ENCODE data around the gene LAMTOR4. TPM values are rescaled to one million over a fixed set of nuclear protein-coding genes. Genes with fewer than 3 reads are reported as not detected.
"Not testable (repeated sequence)": the region's sequence is repeated elsewhere in the genome, so short reads cannot be mapped to it uniquely, and the experiment has no call there.

The LAMTOR4 gene
- total RNA-seq, 1 experiment from 2014 or later, result 171 TPM

DNA sequence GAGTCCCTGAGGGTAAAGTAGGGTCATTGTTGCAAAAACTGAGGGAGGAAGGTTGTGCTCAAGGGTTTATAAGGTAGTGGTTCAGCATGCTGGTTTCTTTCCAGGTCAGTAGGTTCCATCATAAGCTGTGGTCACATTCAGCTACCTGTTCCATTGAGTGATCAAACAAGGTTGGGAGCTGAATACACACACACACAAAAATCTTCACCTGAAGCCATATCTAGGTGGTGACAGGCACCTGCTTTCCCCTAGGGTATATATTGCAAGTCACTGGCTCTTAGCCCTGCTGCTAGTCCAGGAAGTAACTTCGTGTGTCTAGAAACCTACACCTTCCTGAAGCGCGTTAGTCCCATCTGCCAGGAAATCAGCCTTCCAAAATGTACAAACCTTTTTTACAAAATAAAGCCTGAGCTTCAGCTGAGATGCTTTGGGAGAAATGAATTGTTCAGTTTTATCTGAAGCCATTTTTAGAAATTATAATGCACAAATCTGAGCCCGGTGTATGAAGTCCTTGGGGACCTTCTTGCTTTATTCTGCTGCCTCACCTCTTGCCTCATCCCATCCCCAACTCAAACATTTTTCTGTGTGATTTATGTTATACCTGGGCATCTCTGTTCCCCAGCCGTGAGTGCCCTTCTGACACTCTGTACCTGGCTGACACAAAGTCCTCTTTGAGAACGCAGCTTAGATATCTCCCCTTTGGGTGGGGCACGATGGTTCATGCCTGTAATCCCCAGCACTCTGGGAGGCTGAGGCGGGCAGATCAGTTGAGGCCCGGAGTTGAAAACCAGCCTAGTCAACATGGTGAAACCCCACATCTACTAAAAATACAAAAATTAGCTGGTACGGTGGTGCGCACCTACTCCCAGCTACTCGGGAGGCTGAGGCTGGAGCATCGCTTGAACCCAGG, 10.6 kb upstream of the LAMTOR4 start:
- H3K4me3 ChIP-seq (ENCODE audit: low read length), result no peak overlapping the region
- no peaks in the 10 kb centered on the region for H3K79me2 ChIP-seq (ENCODE audit: low read length)
- H2AFZ ChIP-seq (ENCODE audit: low read length), result no peak overlapping the region
- DNase-seq, result no peak
- H3K36me3 ChIP-seq (ENCODE audit: insufficient read depth, low read length), result no peaks in the 10 kb centered on the region
- no peak overlapping the region for H3K27ac ChIP-seq (ENCODE audit: low read length)
- no peak overlapping the region for H3K9ac ChIP-seq (ENCODE audit: low read length)
- H4K20me1 ChIP-seq (ENCODE audit: insufficient read depth, low read depth, low read length), result no peaks in the 10 kb centered on the region
- H3K27me3 ChIP-seq (ENCODE audit: low read length), result no peaks in the 10 kb centered on the region
- H3K4me2 ChIP-seq (ENCODE audit: low read depth, low read length, poor library complexity, severe bottlenecking), result peak overlapping the region; percentile 36
- H3K9me2 ChIP-seq (replicated peaks; ENCODE audit: insufficient read depth, low read length), result no peaks in the 10 kb centered on the region
- H3K9me3 ChIP-seq (ENCODE audit: low read length), result no peaks in the 10 kb centered on the region
- H3K4me1 ChIP-seq (ENCODE audit: low read length), result peaks cover 8% of the 10 kb centered on the region

GRCh38 chr7:100141555-100141949, 7.2 kb upstream of the LAMTOR4 start:
- no peak overlapping the region for H3K9ac ChIP-seq (ENCODE audit: low read length)
- no peaks in the 10 kb centered on the region for H3K27me3 ChIP-seq (ENCODE audit: low read length)
- no peak overlapping the region for H3K4me3 ChIP-seq (ENCODE audit: low read length)
- H2AFZ ChIP-seq (ENCODE audit: low read length), result no peak overlapping the region
- DNase-seq, result no peak
- no peaks in the 10 kb centered on the region for H3K9me2 ChIP-seq (replicated peaks; ENCODE audit: insufficient read depth, low read length)
- H3K4me2 ChIP-seq (ENCODE audit: low read depth, low read length, poor library complexity, severe bottlenecking), result no peak overlapping the region
- H3K27ac ChIP-seq (ENCODE audit: low read length), result no peak overlapping the region
- peaks cover 8% of the 10 kb centered on the region for H3K4me1 ChIP-seq (ENCODE audit: low read length)
- H3K36me3 ChIP-seq (ENCODE audit: insufficient read depth, low read length), result no peaks in the 10 kb centered on the region
- H3K9me3 ChIP-seq (ENCODE audit: low read length), result no peaks in the 10 kb centered on the region
- no peaks in the 10 kb centered on the region for H3K79me2 ChIP-seq (ENCODE audit: low read length)
- H4K20me1 ChIP-seq (ENCODE audit: insufficient read depth, low read depth, low read length), result no peaks in the 10 kb centered on the region

DNA sequence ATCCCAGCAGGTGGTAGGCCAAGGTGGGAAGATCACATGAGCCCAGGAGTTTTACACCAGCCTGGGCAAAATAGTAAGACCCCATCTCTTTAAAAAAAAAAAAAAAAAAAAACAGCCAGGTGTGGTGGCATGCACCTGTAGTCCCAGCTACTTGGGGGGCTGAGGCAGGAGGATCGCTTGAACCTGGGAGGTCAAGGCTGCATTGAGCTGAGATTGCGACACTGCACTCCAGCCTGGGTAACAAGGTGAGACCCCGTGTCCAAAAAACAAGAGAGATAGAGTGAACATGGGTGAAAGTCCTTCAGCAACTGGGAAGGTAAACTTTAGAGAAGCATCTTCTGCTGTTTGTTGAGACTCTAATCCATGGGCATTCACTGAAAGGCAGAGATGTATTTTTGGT, 6.3 kb upstream of the LAMTOR4 start:
- H3K36me3 ChIP-seq (ENCODE audit: insufficient read depth, low read length), result no peaks in the 10 kb centered on the region
- no peak overlapping the region for H3K4me3 ChIP-seq (ENCODE audit: low read length)
- no peaks in the 10 kb centered on the region for H3K9me3 ChIP-seq (ENCODE audit: low read length)
- H3K4me1 ChIP-seq (ENCODE audit: low read length), result peaks cover 8% of the 10 kb centered on the region
- no peak overlapping the region for H3K27ac ChIP-seq (ENCODE audit: low read length)
- no peaks in the 10 kb centered on the region for H4K20me1 ChIP-seq (ENCODE audit: insufficient read depth, low read depth, low read length)
- no peaks in the 10 kb centered on the region for H3K27me3 ChIP-seq (ENCODE audit: low read length)
- no peaks in the 10 kb centered on the region for H3K9me2 ChIP-seq (replicated peaks; ENCODE audit: insufficient read depth, low read length)
- no peak overlapping the region for H3K9ac ChIP-seq (ENCODE audit: low read length)
- no peak overlapping the region for H2AFZ ChIP-seq (ENCODE audit: low read length)
- no peaks in the 10 kb centered on the region for H3K79me2 ChIP-seq (ENCODE audit: low read length)
- no peak for DNase-seq
- H3K4me2 ChIP-seq (ENCODE audit: low read depth, low read length, poor library complexity, severe bottlenecking), result no peak overlapping the region

- not testable (repeated sequence) for H4K20me1 ChIP-seq (ENCODE audit: insufficient read depth, low read depth, low read length); H3K9me3 ChIP-seq (ENCODE audit: low read length); H3K4me2 ChIP-seq (ENCODE audit: low read depth, low read length, poor library complexity, severe bottlenecking); H2AFZ ChIP-seq (ENCODE audit: low read length); H3K9me2 ChIP-seq (replicated peaks; ENCODE audit: insufficient read depth, low read length); DNase-seq; H3K9ac ChIP-seq (ENCODE audit: low read length); H3K36me3 ChIP-seq (ENCODE audit: insufficient read depth, low read length); H3K27me3 ChIP-seq (ENCODE audit: low read length); H3K4me3 ChIP-seq (ENCODE audit: low read length); H3K27ac ChIP-seq (ENCODE audit: low read length)
- peaks cover 21% of the 10 kb centered on the region for H3K79me2 ChIP-seq (ENCODE audit: low read length)
- peaks cover 15% of the 10 kb centered on the region for H3K4me1 ChIP-seq (ENCODE audit: low read length)
These were observed 2.4 kb upstream of the LAMTOR4 start for GRCh38 chr7:100146350-100146749.

- 0 out of 2 replicates have a peak, but pooled peaks cover 3% of the 10 kb centered on the region for H3K36me3 ChIP-seq (ENCODE audit: insufficient read depth, low read length)
- no peak for DNase-seq
- no peaks in the 10 kb centered on the region for H3K9me2 ChIP-seq (replicated peaks; ENCODE audit: insufficient read depth, low read length)
- no peaks in the 10 kb centered on the region for H3K9me3 ChIP-seq (ENCODE audit: low read length)
- H4K20me1 ChIP-seq (ENCODE audit: insufficient read depth, low read depth, low read length), result no peaks in the 10 kb centered on the region
- no peak overlapping the region for H3K27ac ChIP-seq (ENCODE audit: low read length)
- H3K4me3 ChIP-seq (ENCODE audit: low read length), result no peak overlapping the region
- H3K79me2 ChIP-seq (ENCODE audit: low read length), result peaks cover 21% of the 10 kb centered on the region
- H3K4me2 ChIP-seq (ENCODE audit: low read depth, low read length, poor library complexity, severe bottlenecking), result no peak overlapping the region
- H3K27me3 ChIP-seq (ENCODE audit: low read length), result no peaks in the 10 kb centered on the region
- peaks cover 23% of the 10 kb centered on the region for H3K4me1 ChIP-seq (ENCODE audit: low read length)
- H2AFZ ChIP-seq (ENCODE audit: low read length), result no peak overlapping the region
- H3K9ac ChIP-seq (ENCODE audit: low read length), result no peak overlapping the region
These were observed 1.4 kb upstream of the LAMTOR4 start for GRCh38 chr7:100147278-100147677.

- DNase-seq, result no peak
- H3K9ac ChIP-seq (ENCODE audit: low read length), result peak overlapping the region; percentile 80
- peak overlapping the region; percentile 80 for H3K4me2 ChIP-seq (ENCODE audit: low read depth, low read length, poor library complexity, severe bottlenecking)
- H3K9me2 ChIP-seq (replicated peaks; ENCODE audit: insufficient read depth, low read length), result no peaks in the 10 kb centered on the region
- H3K79me2 ChIP-seq (ENCODE audit: low read length), result peaks cover 24% of the 10 kb centered on the region
- peak overlapping the region; percentile 36; the same call in 1 of the 2 replicates for H3K27ac ChIP-seq (ENCODE audit: low read length)
- H3K4me1 ChIP-seq (ENCODE audit: low read length), result peaks cover 31% of the 10 kb centered on the region
- H2AFZ ChIP-seq (ENCODE audit: low read length), result peak overlapping the region; percentile 81; the same call in 1 of the 2 replicates
- H3K9me3 ChIP-seq (ENCODE audit: low read length), result no peaks in the 10 kb centered on the region
- no peaks in the 10 kb centered on the region for H4K20me1 ChIP-seq (ENCODE audit: insufficient read depth, low read depth, low read length)
- H3K4me3 ChIP-seq (ENCODE audit: low read length), result peak overlapping the region; percentile 65
- H3K27me3 ChIP-seq (ENCODE audit: low read length), result no peaks in the 10 kb centered on the region
- H3K36me3 ChIP-seq (ENCODE audit: insufficient read depth, low read length), result 0 out of 2 replicates have a peak, but pooled peaks cover 3% of the 10 kb centered on the region
These were observed 526 bp upstream of the LAMTOR4 start for GRCh38 chr7:100148225-100148558.

GRCh38 chr7:100152404-100152803, 3.7 kb downstream of the LAMTOR4 start:
- H4K20me1 ChIP-seq (ENCODE audit: insufficient read depth, low read depth, low read length), result peaks cover 8% of the 10 kb centered on the region; the same call in 1 of the 2 replicates
- no peaks in the 10 kb centered on the region for H3K9me2 ChIP-seq (replicated peaks; ENCODE audit: insufficient read depth, low read length)
- H3K79me2 ChIP-seq (ENCODE audit: low read length), result peaks cover 31% of the 10 kb centered on the region
- no peak overlapping the region for H2AFZ ChIP-seq (ENCODE audit: low read length)
- peak overlapping the region; percentile 11; the same call in 1 of the 2 replicates for H3K4me3 ChIP-seq (ENCODE audit: low read length)
- H3K4me2 ChIP-seq (ENCODE audit: low read depth, low read length, poor library complexity, severe bottlenecking), result peak overlapping the region; percentile 47
- H3K36me3 ChIP-seq (ENCODE audit: insufficient read depth, low read length), result peaks cover 9% of the 10 kb centered on the region
- H3K27me3 ChIP-seq (ENCODE audit: low read length), result no peaks in the 10 kb centered on the region
- H3K4me1 ChIP-seq (ENCODE audit: low read length), result peaks cover 45% of the 10 kb centered on the region
- DNase-seq, result peak; percentile 69
- H3K9ac ChIP-seq (ENCODE audit: low read length), result peak overlapping the region; percentile 14; the same call in 1 of the 2 replicates
- H3K9me3 ChIP-seq (ENCODE audit: low read length), result no peaks in the 10 kb centered on the region
- H3K27ac ChIP-seq (ENCODE audit: low read length), result peak overlapping the region; percentile 52

DNA sequence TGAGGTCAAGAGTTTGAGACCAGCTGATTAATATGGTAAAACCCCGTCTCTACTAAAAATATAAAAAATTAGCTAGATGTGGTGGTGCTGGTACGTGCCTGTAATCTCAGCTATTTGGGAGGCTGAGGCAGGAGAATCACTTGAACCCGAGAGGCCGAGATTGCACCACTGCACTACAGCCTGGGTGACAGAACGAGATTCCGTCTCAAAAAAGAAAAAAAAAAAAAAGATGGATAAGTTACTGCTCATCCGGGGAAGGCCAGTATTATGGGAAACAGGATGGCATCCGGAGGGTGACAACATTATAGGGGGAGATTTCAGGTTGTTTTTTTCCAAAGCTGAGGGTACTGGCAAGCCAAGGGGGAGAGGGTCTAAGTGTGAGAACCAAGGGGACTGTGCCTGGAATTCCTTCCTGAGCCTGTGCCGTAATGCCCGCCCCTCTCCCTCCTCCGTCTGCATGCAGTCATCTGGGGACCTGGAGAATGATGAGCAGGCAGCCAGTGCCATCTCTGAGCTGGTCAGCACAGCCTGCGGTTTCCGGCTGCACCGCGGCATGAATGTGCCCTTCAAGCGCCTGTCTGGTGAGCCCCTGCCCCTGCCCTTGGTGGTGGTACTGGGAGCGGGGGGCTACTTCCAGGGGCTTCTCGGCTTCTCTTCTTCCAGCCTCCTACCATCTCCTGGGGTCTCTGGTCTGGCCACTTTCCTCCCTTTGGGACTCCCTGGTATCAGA, 4.4 kb downstream of the LAMTOR4 start:
- H3K4me2 ChIP-seq (ENCODE audit: low read depth, low read length, poor library complexity, severe bottlenecking), result peak overlapping the region; percentile 47

More for the DNA sequence above, 4.4 kb downstream of the LAMTOR4 start:
- H3K4me1 ChIP-seq (ENCODE audit: low read length), result peaks cover 45% of the 10 kb centered on the region
- DNase-seq, result no peak
- no peaks in the 10 kb centered on the region for H3K9me2 ChIP-seq (replicated peaks; ENCODE audit: insufficient read depth, low read length)
- H3K79me2 ChIP-seq (ENCODE audit: low read length), result peaks cover 38% of the 10 kb centered on the region
- peaks cover 9% of the 10 kb centered on the region for H3K36me3 ChIP-seq (ENCODE audit: insufficient read depth, low read length)
- no peaks in the 10 kb centered on the region for H3K9me3 ChIP-seq (ENCODE audit: low read length)
- peaks cover 12% of the 10 kb centered on the region; the same call in 1 of the 2 replicates for H4K20me1 ChIP-seq (ENCODE audit: insufficient read depth, low read depth, low read length)
- H3K27me3 ChIP-seq (ENCODE audit: low read length), result no peaks in the 10 kb centered on the region
- H3K4me3 ChIP-seq (ENCODE audit: low read length), result no peak overlapping the region
- H3K27ac ChIP-seq (ENCODE audit: low read length), result peak overlapping the region; percentile 52
- H2AFZ ChIP-seq (ENCODE audit: low read length), result no peak overlapping the region
- no peak overlapping the region for H3K9ac ChIP-seq (ENCODE audit: low read length)
